A549 (cell line): ENCODE results near the gene SRRM2. TPM values are rescaled to one million over a fixed set of nuclear protein-coding genes. Genes with fewer than 3 reads are reported as not detected.

Source experiments
- ATAC-seq, 2 experiments: fragments of 200-7000 bp in 1 of 2; fragments of >200 bp in 1 of 2; cut with Nextera tagmentation in 1 of 2; cut with Tn5 transposase in 1 of 2; 3 replicates each; pipeline versions ENCODE4 v1.8.0 to v1.9.1; 2018 to 2020; ENCODE audit warnings: mild to moderate bottlenecking in 1 of 2, moderate library complexity in 1 of 2
- CTCF ChIA-PET: fragments of 300-600 bp; sonication (Branson Sonifier 250); formaldehyde crosslinking; extraction: SDS; loops from one replicate; lab custom pipeline; 2021; ENCODE audit warnings: antibody characterized with exemption, inconsistent platforms; lab: Yijun Ruan, JAX
- POLR2A ChIA-PET: fragments of 350-600 bp; formaldehyde crosslinking; extraction: SDS; loops from one replicate; lab custom pipeline; 2021; ENCODE audit warnings: antibody characterized with exemption, inconsistent platforms; lab: Yijun Ruan, JAX
- DNase-seq, 2 experiments: peaks; one replicate each; pipeline versions ENCODE4 v3.0.0 to v3.0.0-alpha.2; 2011 to 2016; ENCODE audit warnings: low read depth in 1 of 2, low spot score in 1 of 2
- FAIRE-seq: peaks from 2 replicates; lab custom pipeline; 2011; peaks lifted over from hg19 to GRCh38; lab: Jason Lieb, UNC
- H3K27ac ChIP-seq, 2 experiments: fragments of >200 bp; sonication (Bioruptor Twin); formaldehyde crosslinking; 3 replicates each; pipeline ENCODE4 v1.5.1; 2016 to 2017
- H3K4me1 ChIP-seq: fragments of >200 bp; sonication (Bioruptor Twin); formaldehyde crosslinking; 3 replicates; pipeline ENCODE4 v1.6.1; 2016
- H3K4me2 ChIP-seq: fragments of >200 bp; sonication (Bioruptor Twin); formaldehyde crosslinking; 3 replicates; pipeline ENCODE4 v1.6.1; 2016
- H3K4me3 ChIP-seq: fragments of >200 bp; sonication (Bioruptor Twin); formaldehyde crosslinking; 3 replicates; pipeline ENCODE4 v1.5.1; 2016
- H3K9me3 ChIP-seq: fragments of >200 bp; sonication (Bioruptor Twin); formaldehyde crosslinking; 3 replicates; pipeline ENCODE4 v1.6.1; 2016
- BCL3 ChIP-seq: fragments of >200 bp; sonication (Bioruptor Twin); formaldehyde crosslinking; IDR thresholded peaks from 3 replicates; pipeline ENCODE4 v1.6.1; 2016
- BHLHE40 ChIP-seq: IDR thresholded peaks from 2 replicates; pipeline ENCODE4 v1.6.1; 2012; ENCODE audit warnings: low read depth, low read length, inconsistent platforms
- E2F6 ChIP-seq: IDR thresholded peaks from 2 replicates; pipeline ENCODE4 v1.6.1; 2012; ENCODE audit warnings: low read depth, borderline replicate concordance
- ELK1 ChIP-seq: fragments of 150-350 bp; IDR thresholded peaks from 2 replicates; pipeline ENCODE4 v1.6.1; 2014; ENCODE audit warnings: low read depth, mild to moderate bottlenecking, low read length
- JUN ChIP-seq, 2 experiments: fragments of >200 bp; sonication (Bioruptor Twin); formaldehyde crosslinking; IDR thresholded peaks; 2 replicates in 1 of 2; 3 replicates in 1 of 2; pipeline ENCODE4 v1.6.1; 2016 to 2017
- MAFK ChIP-seq: fragments of 450-650 bp; IDR thresholded peaks from 2 replicates; pipeline ENCODE4 v1.6.1; 2014; ENCODE audit not compliant: partially characterized antibody
- MYC ChIP-seq: IDR thresholded peaks from 2 replicates; pipeline ENCODE4 v1.6.1; 2012; ENCODE audit warnings: mild to moderate bottlenecking, inconsistent platforms, low read length, improper control_type of control experiment, borderline replicate concordance
- NFE2L2 ChIP-seq: fragments of 150-350 bp; conservative IDR thresholded peaks from 2 replicates; pipeline ENCODE4 v1.6.1; 2014; ENCODE audit warnings: low read length
- NPAS2 ChIP-seq: fragments of 250-450 bp; sonication (Bioruptor Pico); IDR thresholded peaks from 2 replicates; pipeline ENCODE4 v1.8.0; 2022; ENCODE audit warnings: mild to moderate bottlenecking, moderate library complexity, borderline replicate concordance
- NR3C1 ChIP-seq: fragments of >200 bp; sonication (Bioruptor Twin); formaldehyde crosslinking; IDR thresholded peaks from 3 replicates; pipeline ENCODE4 v1.6.1; 2017
- POLR2AphosphoS2 ChIP-seq: conservative IDR thresholded peaks from 2 replicates; pipeline ENCODE4 v1.6.1; 2012; ENCODE audit warnings: low read length, improper control_type of control experiment, inconsistent platforms
- RCOR1 ChIP-seq: fragments of 150-350 bp; IDR thresholded peaks from 2 replicates; pipeline ENCODE4 v1.6.1; 2014; ENCODE audit warnings: antibody characterized with exemption, low read length, low read depth
- REST ChIP-seq: fragments of 200-600 bp; sonication (generic); IDR thresholded peaks from 2 replicates; pipeline ENCODE4 v1.6.1; 2016; ENCODE audit warnings: antibody characterized with exemption, mild to moderate bottlenecking, moderate library complexity
- SREBF2 ChIP-seq: fragments of 450-650 bp; IDR thresholded peaks from 2 replicates; pipeline ENCODE4 v1.6.1; 2014; ENCODE audit warnings: mild to moderate bottlenecking, moderate library complexity
- TFCP2L1 ChIP-seq: fragments of 250-450 bp; sonication (Bioruptor Pico); IDR thresholded peaks from 2 replicates; pipeline ENCODE4 v1.5.0; 2021; ENCODE audit warnings: mild to moderate bottlenecking
- ZC3H11A ChIP-seq: fragments of 450-650 bp; IDR thresholded peaks from 2 replicates; pipeline ENCODE4 v1.6.1; 2014; ENCODE audit warnings: antibody characterized with exemption, mild to moderate bottlenecking
- ZFP36 ChIP-seq: fragments of 450-650 bp; IDR thresholded peaks from 2 replicates; pipeline ENCODE4 v1.6.1; 2014; ENCODE audit warnings: borderline replicate concordance; ENCODE audit not compliant: partially characterized antibody
- WGBS: methylation state at CpG from one replicate; pipeline ENCODE4 v1.1.6; 2017; ENCODE audit errors: missing lambda C conversion rate; 5-methylcytosine and 5-hydroxymethylcytosine counted together
- polyA plus RNA-seq, 4 experiments: library from polyadenylated mRNA; depleted of rRNA in 3 of 4; stranded (reverse); fragments of >200 nt; fragmentation: RNase III in 1 of 4; extraction: RNeasy Plus Mini Kit Qiagen cat#74134 plus additional on column Dnase treatment in 1 of 4; gene quantifications; 2 replicates in 3 of 4; 3 replicates in 1 of 4; pipeline ENCODE4 v1.2.3, GENCODE V29; 2011 to 2017

SRRM2 gene
- polyA plus RNA-seq, 2 of the 4 experiments (the other 2 are of a cell fraction), result 167 to 512 TPM

GRCh38 chr16:2736476-2737237 lies 15.8 kb upstream of the SRRM2 start:
- POLR2A ChIA-PET, result interaction anchor here (0.6 kb wide), 1 partner anchor 36 kb away, joined by 3 read pairs; no protein-coding TSS in a partner anchor
- no peaks in the 10 kb centered on the region for H3K9me3 ChIP-seq

GRCh38 chr16:2737238-2737605 lies 15.2 kb upstream of the SRRM2 start:
- Histone ChIP-seq H3K9me3 (no peaks in the 10 kb centered on the region), H3K4me1 (no peaks in the 10 kb centered on the region), H3K4me2 (no peak overlapping the region), H3K4me3 (no peak overlapping the region), H3K27ac (no peak overlapping the region)
- ChIA-PET CTCF (interaction anchor here (0.6 kb wide), 1 partner anchor 181 kb away, joined by 3 read pairs; no protein-coding TSS in a partner anchor), POLR2A (no interaction called here)
- no peak for TF ChIP-seq MAFK
- TF ChIP-seq SREBF2, result no peak
- no peak for TF ChIP-seq MYC
- TF ChIP-seq JUN (IDR thresholded peaks at IDR 0.05), result no peak
- TF ChIP-seq ZC3H11A, result no peak
- TF ChIP-seq REST, result no peak
- no peak for TF ChIP-seq ZFP36
- no peak for TF ChIP-seq RCOR1
- no peak for TF ChIP-seq NFE2L2
- TF ChIP-seq BHLHE40, result no peak
- FAIRE-seq (no peak), DNase-seq (no peak), ATAC-seq (no peak; a peak in 1 of 6 replicates)
- WGBS, result 88% methylated on average over 5 of the region's 5 CpGs

More at GRCh38 chr16:2736476-2737237, 15.8 kb upstream of the SRRM2 start:
- ATAC-seq (no peak), FAIRE-seq (no peak), DNase-seq (no peak)
- H3K4me1 ChIP-seq, result no peaks in the 10 kb centered on the region
- CTCF ChIA-PET, result interaction anchor here (0.6 kb wide), 1 partner anchor 182 kb away, joined by 3 read pairs; no protein-coding TSS in a partner anchor
- TF ChIP-seq ZFP36, result peak; percentile 31
- TF ChIP-seq TFCP2L1 (CRISPR knock-in tag), result no peak
- no peak overlapping the region for H3K27ac ChIP-seq
- H3K4me3 ChIP-seq, result no peak overlapping the region
- 84% methylated on average over 11 of the region's 11 CpGs for WGBS
- no peak overlapping the region for H3K4me2 ChIP-seq

- no peak for TF ChIP-seq NR3C1
- TF ChIP-seq E2F6, result no peak
- TF ChIP-seq POLR2AphosphoS2, result no peak
- TF ChIP-seq NPAS2 (CRISPR knock-in tag), result no peak
- no peak for TF ChIP-seq SREBF2
- TF ChIP-seq ELK1, result no peak
- TF ChIP-seq JUN (IDR thresholded peaks at IDR 0.05), result no peak
- TF ChIP-seq BCL3, result no peak
- TF ChIP-seq NFE2L2, result no peak
- FAIRE-seq (no peak), ATAC-seq (no peak), DNase-seq (no peak)
- WGBS, result 69% methylated on average over 7 of the region's 7 CpGs
- Histone ChIP-seq H3K9me3 (no peaks in the 10 kb centered on the region), H3K27ac (no peak overlapping the region), H3K4me2 (no peak overlapping the region), H3K4me3 (no peak overlapping the region), H3K4me1 (no peaks in the 10 kb centered on the region)
- POLR2A ChIA-PET, result no interaction called here
- CTCF ChIA-PET, result interaction anchor here (0.6 to 3.3 kb wide), 3 partner anchors 11 to 189 kb away, joined by 3 to 12 read pairs (median 3); no protein-coding TSS in a partner anchor
Measured at GRCh38 chr16:2737895-2738418, 14.5 kb upstream of the SRRM2 start.
